ENCODE results near the gene UTP14C. TPM values are rescaled to one million over a fixed set of nuclear protein-coding genes. Genes with fewer than 3 reads are reported as not detected.
"Not testable (repeated sequence)": the region's sequence is repeated elsewhere in the genome, so short reads cannot be mapped to it uniquely, and the experiment has no call there.

UTP14C gene
- total RNA-seq, 1 experiment from 2014 or later: 16.7 TPM

- DNase-seq (ENCODE audit: low read depth in 1 of 2, low spot score in 2 of 2): no peak
- Histone ChIP-seq H3K36me3 (no peaks in the 10 kb centered on the region), H3K27ac (no peak overlapping the region), H3K9me3 (replicated peaks) (no peaks in the 10 kb centered on the region), H3K4me1 (replicated peaks) (no peaks in the 10 kb centered on the region), H3K27me3 (replicated peaks) (no peaks in the 10 kb centered on the region), H3K4me3 (no peak overlapping the region)
These were observed 11.5 kb downstream of the UTP14C start for GRCh38 chr13:52036037-52036436.

- no peak for DNase-seq (ENCODE audit: low read depth in 1 of 2, low spot score in 2 of 2)
- Histone ChIP-seq H3K27me3 (replicated peaks) (no peaks in the 10 kb centered on the region), H3K27ac (no peak overlapping the region), H3K36me3 (no peaks in the 10 kb centered on the region), H3K9me3 (replicated peaks) (no peaks in the 10 kb centered on the region), H3K4me3 (no peak overlapping the region), H3K4me1 (replicated peaks) (no peaks in the 10 kb centered on the region)
These were observed 19.2 kb downstream of the UTP14C start for GRCh38 chr13:52043675-52044074.

- no peak overlapping the region for H3K27ac ChIP-seq
- DNase-seq (ENCODE audit: low read depth in 1 of 2, low spot score in 2 of 2): no peak
- no peaks in the 10 kb centered on the region for H3K27me3 ChIP-seq (replicated peaks)
- no peaks in the 10 kb centered on the region for H3K36me3 ChIP-seq
- H3K9me3 ChIP-seq (replicated peaks): no peaks in the 10 kb centered on the region
- no peak overlapping the region for H3K4me3 ChIP-seq
- H3K4me1 ChIP-seq (replicated peaks): no peaks in the 10 kb centered on the region
These were observed 23.0 kb downstream of the UTP14C start for GRCh38 chr13:52047463-52047862.

GRCh38 chr13:52048516-52048915 is 24.0 kb downstream of the UTP14C start:
- Histone ChIP-seq H3K4me1 (replicated peaks) (no peaks in the 10 kb centered on the region), H3K4me3 (no peak overlapping the region), H3K9me3 (replicated peaks) (no peaks in the 10 kb centered on the region), H3K27me3 (replicated peaks) (no peaks in the 10 kb centered on the region), H3K36me3 (no peaks in the 10 kb centered on the region), H3K27ac (no peak overlapping the region)
- DNase-seq (ENCODE audit: low read depth in 1 of 2, low spot score in 2 of 2): no peak

GRCh38 chr13:52051400-52051799 is 26.9 kb downstream of the UTP14C start:
- no peak for DNase-seq (ENCODE audit: low read depth in 1 of 2, low spot score in 2 of 2)
- Histone ChIP-seq H3K27me3 (replicated peaks) (no peaks in the 10 kb centered on the region), H3K36me3 (no peaks in the 10 kb centered on the region), H3K4me1 (replicated peaks) (no peaks in the 10 kb centered on the region), H3K4me3 (no peak overlapping the region), H3K27ac (no peak overlapping the region), H3K9me3 (replicated peaks) (no peaks in the 10 kb centered on the region)

- H3K4me3 ChIP-seq: no peak overlapping the region
- H3K9me3 ChIP-seq (replicated peaks): no peaks in the 10 kb centered on the region
- H3K4me1 ChIP-seq (replicated peaks): no peaks in the 10 kb centered on the region
- no peak for DNase-seq (ENCODE audit: low read depth in 1 of 2, low spot score in 2 of 2)
- no peaks in the 10 kb centered on the region for H3K36me3 ChIP-seq
- H3K27me3 ChIP-seq (replicated peaks): no peaks in the 10 kb centered on the region
- H3K27ac ChIP-seq: no peak overlapping the region
These were observed 29.0 kb downstream of the UTP14C start for GRCh38 chr13:52053460-52053859.

- not testable (repeated sequence) for H3K4me1 ChIP-seq (replicated peaks); H3K9me3 ChIP-seq (replicated peaks); H3K4me3 ChIP-seq; H3K36me3 ChIP-seq; DNase-seq (ENCODE audit: low read depth in 1 of 2, low spot score in 2 of 2); H3K27ac ChIP-seq; H3K27me3 ChIP-seq (replicated peaks)
These were observed 36.6 kb downstream of the UTP14C start for GRCh38 chr13:52061064-52061463.

GRCh38 chr13:52061587-52061986 is 37.1 kb downstream of the UTP14C start:
- Histone ChIP-seq H3K4me3 (no peak overlapping the region), H3K27ac (no peak overlapping the region), H3K4me1 (replicated peaks) (no peaks in the 10 kb centered on the region), H3K9me3 (replicated peaks) (no peaks in the 10 kb centered on the region), H3K27me3 (replicated peaks) (no peaks in the 10 kb centered on the region), H3K36me3 (no peaks in the 10 kb centered on the region)
- no peak for DNase-seq (ENCODE audit: low read depth in 1 of 2, low spot score in 2 of 2)

GRCh38 chr13:52067237-52067636 is 42.7 kb downstream of the UTP14C start:
- Histone ChIP-seq H3K4me1 (replicated peaks) (no peaks in the 10 kb centered on the region), H3K36me3 (no peaks in the 10 kb centered on the region), H3K27me3 (replicated peaks) (no peaks in the 10 kb centered on the region), H3K9me3 (replicated peaks) (0 out of 2 replicates have a peak, but pooled peaks cover 3% of the 10 kb centered on the region), H3K27ac (no peak overlapping the region), H3K4me3 (no peak overlapping the region)
- no peak for DNase-seq (ENCODE audit: low read depth in 1 of 2, low spot score in 2 of 2)

GRCh38 chr13:52070929-52071523 is 46.5 kb downstream of the UTP14C start:
- H3K27me3 ChIP-seq (replicated peaks): no peaks in the 10 kb centered on the region
- H3K36me3 ChIP-seq: no peaks in the 10 kb centered on the region
- no peak overlapping the region for H3K27ac ChIP-seq
- H3K4me3 ChIP-seq: no peak overlapping the region
- H3K4me1 ChIP-seq (replicated peaks): no peaks in the 10 kb centered on the region
- H3K9me3 ChIP-seq (replicated peaks): 0 out of 2 replicates have a peak, but pooled peaks cover 3% of the 10 kb centered on the region
- DNase-seq (ENCODE audit: low read depth in 1 of 2, low spot score in 2 of 2): no peak

Other genes starting within 250 kb of the UTP14C start
- gene DHRS12, start 220.5 kb upstream of the UTP14C start, total RNA-seq (2014; rRNA removed; shearing (Covaris generic)): 1.3 and 5.9 TPM in 2 replicates
- 0.68 TPM in 1 of 2 replicates, not detected in the other for gene TMEM272, start 179.5 kb upstream of the UTP14C start, total RNA-seq (2014; rRNA removed; shearing (Covaris generic))
- gene CCDC70, start 162.7 kb upstream of the UTP14C start, total RNA-seq (2014; rRNA removed; shearing (Covaris generic)): 0.34 and 0.58 TPM in 2 replicates
- 2.2 and 3.5 TPM in 2 replicates for gene ATP7B, start 13.2 kb upstream of the UTP14C start, total RNA-seq (2014; rRNA removed; shearing (Covaris generic))
- 21.9 and 25.3 TPM in 2 replicates for gene ALG11, start 12.3 kb upstream of the UTP14C start, total RNA-seq (2014; rRNA removed; shearing (Covaris generic))
- gene NEK5, start 104.4 kb downstream of the UTP14C start, total RNA-seq (2014; rRNA removed; shearing (Covaris generic)): not detected in 2 replicates
- 4.2 and 8.7 TPM in 2 replicates for gene NEK3, start 134.9 kb downstream of the UTP14C start, total RNA-seq (2014; rRNA removed; shearing (Covaris generic))